ENCODE results near the gene HOMER1.
"Not testable (repeated sequence)": the region's sequence is repeated elsewhere in the genome, so short reads cannot be mapped to it uniquely, and the experiment has no call there.

The HOMER1 gene

DNA sequence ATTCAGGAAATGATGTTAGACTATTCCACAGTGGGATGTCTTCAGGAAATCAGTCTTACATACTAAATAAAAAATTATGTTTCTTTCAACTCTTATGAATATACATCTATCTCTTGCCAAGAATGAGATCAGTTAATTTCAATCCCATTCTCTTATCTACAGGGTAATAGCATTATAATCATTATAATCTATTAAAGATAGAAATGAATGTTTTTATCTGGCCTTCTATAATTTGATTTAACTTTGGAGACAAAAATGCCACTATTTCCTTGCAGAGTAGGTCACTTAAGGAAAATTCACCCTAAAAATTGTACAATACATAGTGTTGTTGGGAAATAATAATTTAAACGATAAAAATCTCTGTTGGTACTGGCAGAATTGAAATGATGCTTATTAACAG is 96.4 kb downstream of the HOMER1 start:
- DNase-seq (ENCODE audit: low read depth), result no peak

DNA sequence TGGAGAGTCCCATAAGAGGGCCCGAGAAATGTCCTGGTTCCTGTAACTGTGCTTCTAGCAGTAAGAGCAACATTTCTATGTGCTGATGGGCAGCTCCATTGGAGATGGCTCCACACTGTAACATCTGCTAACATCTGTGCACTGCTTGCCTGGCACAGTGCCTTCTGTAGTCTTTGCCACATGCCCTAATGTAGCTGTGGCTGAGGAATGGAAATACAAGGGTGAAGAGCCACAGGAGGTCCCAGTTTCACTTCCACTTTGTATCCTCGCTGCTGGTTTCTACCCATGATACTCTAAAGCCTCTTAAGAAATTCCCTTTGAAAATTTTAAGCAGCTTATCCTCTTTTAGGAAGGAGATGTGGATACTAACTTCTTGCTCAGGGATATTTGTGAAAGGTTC is 97.4 kb downstream of the HOMER1 start:
- DNase-seq (ENCODE audit: low read depth), result no peak

DNA sequence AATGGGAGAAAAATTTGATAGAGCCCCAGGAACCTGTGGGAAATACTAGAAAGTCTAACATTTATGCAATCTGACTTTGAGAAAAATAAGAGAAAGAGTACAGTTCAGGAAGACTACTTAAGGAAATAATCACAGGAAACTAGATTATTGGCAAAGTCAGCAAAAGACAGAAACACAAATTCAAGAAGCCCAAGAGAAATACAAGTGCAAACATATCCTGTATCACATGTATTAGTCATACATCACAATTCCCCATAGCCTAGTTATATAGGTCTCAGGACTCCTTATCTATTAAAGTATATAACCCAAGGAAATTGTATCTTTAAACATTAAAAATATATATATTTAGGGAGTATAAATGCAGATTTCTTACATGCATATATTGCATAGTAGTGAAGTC is 100.8 kb downstream of the HOMER1 start:
- no peak for DNase-seq (ENCODE audit: low read depth)

DNA sequence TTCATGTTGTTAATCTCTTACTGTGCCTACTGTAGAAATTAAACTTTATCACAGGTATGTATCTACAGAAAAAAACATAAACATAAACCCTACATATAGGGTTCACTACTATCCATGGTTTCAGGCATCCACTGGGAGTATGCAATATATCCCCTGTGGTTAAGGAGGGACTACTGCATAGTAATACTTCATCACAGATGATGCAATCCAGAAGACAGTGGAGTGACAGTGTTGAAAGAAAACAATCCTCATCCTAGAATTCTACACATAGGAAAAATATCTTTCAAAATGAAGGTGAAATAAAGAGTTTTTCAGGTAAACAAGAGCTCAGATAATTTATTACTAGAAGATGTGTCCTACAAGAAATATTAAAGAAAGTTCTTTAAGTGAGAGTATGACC is 105.9 kb downstream of the HOMER1 start:
- DNase-seq (ENCODE audit: low read depth), result no peak

- no peak for DNase-seq (ENCODE audit: low read depth)
Measured at GRCh38 chr5:79407591-79407990, 106.3 kb downstream of the HOMER1 start.

DNA sequence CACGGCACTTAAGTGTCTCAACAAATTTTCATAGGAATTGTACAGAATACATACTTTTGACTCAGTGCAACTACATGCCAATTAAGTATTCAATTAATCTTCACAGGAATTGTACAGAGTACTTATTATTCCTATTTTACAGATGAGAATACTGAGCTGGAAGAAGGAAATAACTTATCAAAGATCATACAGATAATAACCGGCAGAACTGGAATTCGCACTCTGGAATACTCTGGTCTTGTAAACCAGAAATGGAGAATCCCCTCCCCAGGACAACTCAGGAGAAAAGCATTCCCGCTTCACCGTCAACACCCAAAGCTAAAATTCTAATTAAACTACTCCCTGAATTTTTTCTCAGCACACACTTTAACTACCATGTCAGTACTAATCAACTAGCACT is 112.7 kb downstream of the HOMER1 start:
- no peak for DNase-seq (ENCODE audit: low read depth)

DNA sequence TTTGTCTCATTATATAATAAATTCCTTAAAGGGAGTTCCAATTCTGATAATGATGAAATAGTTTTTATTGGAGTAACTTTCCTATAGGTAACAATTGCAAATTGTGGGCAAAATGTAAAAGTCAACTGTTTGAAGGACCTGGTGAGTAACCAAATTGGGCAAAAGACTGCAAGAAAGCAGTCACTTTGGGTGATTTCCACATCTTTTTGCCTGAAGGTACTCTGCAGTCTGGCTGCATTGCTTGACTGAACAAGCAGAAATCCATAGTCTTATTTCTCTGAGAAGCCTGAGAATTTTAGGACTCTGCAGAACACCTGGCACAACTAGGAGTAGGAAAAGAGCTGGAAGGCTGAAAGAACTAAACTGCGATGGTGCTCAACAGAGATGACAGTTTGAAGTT is 114.9 kb downstream of the HOMER1 start:
- DNase-seq (ENCODE audit: low read depth), result no peak

DNA sequence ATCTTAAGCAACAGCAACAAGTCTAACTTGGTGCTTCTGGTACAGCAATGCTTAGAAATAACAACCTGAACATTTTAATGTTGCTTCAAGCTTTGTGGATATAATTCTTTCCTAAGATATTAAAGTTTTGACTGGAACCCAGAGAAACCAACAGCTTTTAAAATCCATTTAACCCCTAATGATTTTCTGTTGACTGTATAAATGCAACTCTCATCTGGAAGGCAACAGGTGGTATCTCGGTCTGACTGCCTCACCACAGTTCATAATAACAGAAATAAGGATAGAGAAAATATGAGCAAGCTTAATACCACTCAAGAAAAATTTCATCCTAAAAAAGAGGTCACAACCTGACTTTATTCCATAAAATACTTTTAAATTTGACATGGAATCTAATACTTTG is 116.9 kb downstream of the HOMER1 start:
- DNase-seq (ENCODE audit: low read depth), result no peak

- DNase-seq (ENCODE audit: low read depth), result no peak
Measured at GRCh38 chr5:79396265-79396664, 117.7 kb downstream of the HOMER1 start.

- DNase-seq (ENCODE audit: low read depth), result no peak
Measured at GRCh38 chr5:79395296-79395695, 118.6 kb downstream of the HOMER1 start.

GRCh38 chr5:79392776-79393175 is 121.2 kb downstream of the HOMER1 start:
- no peak for DNase-seq (ENCODE audit: low read depth)

DNA sequence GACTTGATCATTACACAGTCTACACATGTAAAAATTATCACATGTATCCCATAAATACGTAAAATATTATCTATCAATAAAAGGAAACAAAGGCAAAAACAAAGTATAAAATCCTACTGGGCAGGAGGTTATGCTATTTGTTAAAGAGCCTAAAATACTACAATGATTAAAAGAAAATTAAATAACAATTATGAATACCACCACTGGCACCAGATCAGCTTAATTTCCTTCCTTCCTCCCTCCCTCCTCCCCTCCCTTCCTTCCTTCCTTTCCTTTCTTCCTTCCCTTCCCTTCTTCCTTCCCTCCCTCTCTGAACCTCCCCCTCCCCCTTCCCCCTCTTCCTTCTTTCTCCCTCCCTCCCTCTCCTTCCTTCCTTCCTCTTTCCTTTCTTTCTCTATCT is 127.3 kb downstream of the HOMER1 start:
- no peak for DNase-seq (ENCODE audit: low read depth)

DNA sequence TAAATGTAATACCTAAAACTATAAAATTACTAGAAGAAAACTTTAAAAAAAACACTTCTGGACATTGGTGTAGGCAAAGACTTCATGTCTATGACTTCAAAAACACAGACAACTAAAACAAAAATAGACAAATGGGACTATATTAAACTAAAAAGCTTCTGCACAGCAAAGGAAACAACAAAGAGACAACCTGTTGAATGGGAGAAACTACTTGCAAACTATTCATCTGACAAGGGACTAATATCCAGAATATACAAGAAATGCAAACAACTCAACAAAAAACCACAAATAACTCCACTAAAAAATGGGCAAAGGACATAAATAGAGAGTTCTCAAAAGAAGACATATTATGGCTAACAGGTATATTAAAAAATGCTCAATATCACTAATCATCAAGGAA is 128.8 kb downstream of the HOMER1 start:
- not testable (repeated sequence) for DNase-seq (ENCODE audit: low read depth)

GRCh38 chr5:79378510-79379186 is 135.3 kb downstream of the HOMER1 start:
- no peak for DNase-seq (ENCODE audit: low read depth)

GRCh38 chr5:79357398-79357797 is 156.5 kb downstream of the HOMER1 start:
- DNase-seq (ENCODE audit: low read depth), result no peak

DNA sequence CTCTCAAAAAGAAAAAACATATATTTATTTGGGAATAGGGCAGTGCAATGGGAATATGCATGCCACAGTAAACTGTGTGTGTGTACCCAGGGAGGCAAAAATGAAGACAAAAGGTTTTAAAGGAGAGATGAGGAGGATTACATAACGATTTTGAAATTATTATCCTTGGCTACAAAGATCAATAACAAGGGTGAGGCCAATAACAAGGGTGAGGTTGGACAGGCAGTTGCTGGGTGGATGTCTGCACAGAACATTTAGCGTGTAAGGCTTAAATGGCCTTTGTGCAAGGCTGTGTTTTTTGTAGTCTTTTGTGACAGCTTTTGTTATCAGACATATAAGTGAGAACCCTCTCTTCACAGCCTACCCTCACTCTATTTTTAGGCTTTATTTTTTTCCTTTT is 164.1 kb downstream of the HOMER1 start:
- DNase-seq (ENCODE audit: low read depth), result no peak

DNA sequence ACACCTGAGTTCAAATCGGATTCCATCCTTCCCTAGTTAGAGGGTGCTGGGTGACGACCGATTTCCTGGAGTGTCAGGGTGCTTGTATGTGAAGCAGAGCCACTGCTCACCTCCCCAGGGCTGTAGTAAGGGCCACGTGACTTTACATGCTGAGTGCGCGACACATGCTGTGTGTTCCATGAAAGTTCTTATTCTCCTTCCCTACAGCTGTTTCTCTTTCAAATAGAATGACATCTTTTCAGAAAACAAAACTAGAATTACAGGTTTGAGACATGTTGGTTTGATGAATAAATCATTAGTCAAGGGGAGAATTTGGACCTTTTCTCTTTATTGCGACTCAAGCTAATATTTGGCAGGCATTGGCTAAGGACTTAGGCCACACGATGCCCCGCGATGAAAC is 164.9 kb downstream of the HOMER1 start:
- no peak for DNase-seq (ENCODE audit: low read depth)

GRCh38 chr5:79346420-79346824 is 167.5 kb downstream of the HOMER1 start:
- peak; percentile 29 for DNase-seq (ENCODE audit: low read depth)

DNA sequence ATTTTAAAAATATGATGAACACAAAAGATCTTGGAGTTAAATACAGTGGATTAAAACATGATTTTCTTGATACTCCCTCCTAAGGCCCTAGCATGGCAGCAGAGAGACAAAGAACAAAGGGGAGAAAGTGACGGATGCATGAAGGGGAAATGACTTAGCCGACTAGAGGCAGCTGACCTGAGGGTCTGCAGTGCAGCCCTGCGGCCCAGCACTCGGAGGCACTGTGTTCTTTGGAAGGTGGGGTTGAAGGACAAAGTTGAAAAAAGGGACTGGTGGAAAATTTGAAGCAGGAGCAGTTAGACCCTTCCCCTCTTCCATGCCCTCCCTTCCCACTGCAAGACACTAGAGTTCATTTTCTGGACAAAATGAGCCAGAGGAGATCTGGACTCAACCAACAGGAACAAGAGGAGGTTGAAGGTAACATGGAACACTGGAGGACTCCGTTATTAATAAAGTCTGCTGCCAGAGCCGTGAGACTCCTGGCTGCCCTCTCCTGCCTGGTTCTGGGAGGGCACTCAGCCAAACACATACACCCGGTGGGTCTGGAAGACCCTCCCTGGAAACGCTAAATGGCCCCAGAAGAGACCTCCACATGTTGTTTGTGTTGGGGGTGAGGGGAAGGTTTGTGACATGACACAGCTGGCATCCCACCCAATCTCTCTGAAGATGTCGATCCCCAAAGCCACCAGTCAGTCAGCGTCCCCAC is 179.9 kb downstream of the HOMER1 start:
- no peak for DNase-seq (ENCODE audit: low read depth)

- no peak for DNase-seq (ENCODE audit: low read depth)
Measured at GRCh38 chr5:79330071-79330470, 183.9 kb downstream of the HOMER1 start.

GRCh38 chr5:79329453-79329852 is 184.5 kb downstream of the HOMER1 start:
- no peak for DNase-seq (ENCODE audit: low read depth)

All from GM04503 (cell line).